ENCODE results near the gene CASZ1.

- TF ChIP-seq YY1 (IDR thresholded peaks at IDR 0.05; ENCODE audit: low read depth): no peak
- TF ChIP-seq MAX (IDR thresholded peaks at IDR 0.05): no peak
These were observed 75.8 kb downstream of the CASZ1 start for GRCh38 chr1:10720635-10721034.

Data from Ishikawa (cell line).